Endothelial cell of umbilical vein (primary cell): Measurements from ENCODE around the gene PRKCB. TPM values are rescaled to one million over a fixed set of nuclear protein-coding genes. Genes with fewer than 3 reads are reported as not detected.

Source experiments
- BruUV-seq: library from RNA; stranded (reverse); fragments of 400-500 nt; replicated peaks from 2 replicates; lab custom pipeline; 2021; lab: Mats Ljungman, UMichigan
- CTCF ChIA-PET: fragments of 300-600, 350-600 bp; sonication (Branson Sonifier 250); formaldehyde crosslinking; loops from one replicate; lab custom pipeline; 2021; ENCODE audit warnings: antibody characterized with exemption, inconsistent platforms; lab: Charles Lee
- POLR2A ChIA-PET: fragments of 300-600, 350-600 bp; sonication (Branson Sonifier 250); formaldehyde crosslinking; loops from one replicate; lab custom pipeline; 2021; ENCODE audit warnings: antibody characterized with exemption, inconsistent platforms; lab: Charles Lee
- DNase-seq: peaks from one replicate; pipeline ENCODE4 v3.0.0-alpha.2; 2011; ENCODE audit warnings: low read depth, low spot score
- FAIRE-seq: peaks from 2 replicates; lab custom pipeline; 2011; peaks lifted over from hg19 to GRCh38; lab: Jason Lieb, UNC
- H2AFZ ChIP-seq: 2 replicates; pipeline ENCODE4 v1.6.0; 2012; ENCODE audit warnings: low read depth, low read length, control low read depth, inconsistent platforms
- H3K27ac ChIP-seq: 2 replicates; pipeline ENCODE4 v1.5.1; 2011; ENCODE audit warnings: low read depth, mild to moderate bottlenecking, control low read depth, low read length, moderate library complexity; ENCODE audit not compliant: insufficient read depth
- H3K27me3 ChIP-seq, 2 experiments: 2 replicates each; pipeline versions ENCODE4 v1.6.0 to v1.6.1; 2011; ENCODE audit warnings: low read length in 2 of 2, mixed read lengths in 1 of 2; ENCODE audit not compliant: control insufficient read depth in 2 of 2, insufficient read depth in 2 of 2
- H3K36me3 ChIP-seq, 2 experiments: 2 replicates in 1 of 2; 3 replicates in 1 of 2; pipeline ENCODE4 v1.5.1; 2011; ENCODE audit warnings: low read length in 2 of 2, mild to moderate bottlenecking in 1 of 2, moderate library complexity in 1 of 2; ENCODE audit not compliant: control insufficient read depth in 2 of 2, insufficient read depth in 2 of 2; ENCODE audit errors: extremely low read depth in 1 of 2
- H3K4me1 ChIP-seq: 3 replicates; pipeline ENCODE4 v1.5.1; 2011; ENCODE audit warnings: mild to moderate bottlenecking, low read length; ENCODE audit not compliant: control insufficient read depth, insufficient read depth; ENCODE audit errors: extremely low read depth
- H3K4me2 ChIP-seq: 2 replicates; pipeline ENCODE4 v1.6.1; 2011; ENCODE audit warnings: low read length, control low read depth, mixed read lengths; ENCODE audit not compliant: insufficient read depth
- H3K4me3 ChIP-seq, 3 experiments: fragments of 200-600 bp in 1 of 3; sonication (generic), shearing (Covaris generic) in 1 of 3; replicated peaks in 1 of 3; 2 replicates each; pipeline ENCODE4 v1.5.1; 2011 to 2016; ENCODE audit warnings: control low read depth in 3 of 3, low read length in 3 of 3, mild to moderate bottlenecking in 2 of 3, inconsistent platforms in 1 of 3, low read depth in 1 of 3, moderate library complexity in 1 of 3; ENCODE audit not compliant: insufficient read depth in 1 of 3
- H3K79me2 ChIP-seq: 2 replicates; pipeline ENCODE4 v1.6.0; 2012; ENCODE audit warnings: low read length, inconsistent platforms; ENCODE audit not compliant: control insufficient read depth, insufficient read depth
- H3K9ac ChIP-seq: replicated peaks from 2 replicates; pipeline ENCODE3; 2011; ENCODE audit warnings: low read length, control low read depth; ENCODE audit not compliant: insufficient read depth; ENCODE audit errors: extremely low read depth
- H3K9me1 ChIP-seq: replicated peaks from 3 replicates; pipeline ENCODE4 v1.6.0; 2011; ENCODE audit warnings: mild to moderate bottlenecking, low read length; ENCODE audit not compliant: control insufficient read depth, insufficient read depth; ENCODE audit errors: extremely low read depth
- H3K9me3 ChIP-seq: replicated peaks from 2 replicates; pipeline ENCODE4 v1.5.1; 2012; ENCODE audit warnings: low read length, inconsistent platforms; ENCODE audit not compliant: control insufficient read depth, insufficient read depth
- H4K20me1 ChIP-seq: replicated peaks from 2 replicates; pipeline ENCODE3; 2011; ENCODE audit warnings: mild to moderate bottlenecking, low read length; ENCODE audit not compliant: control insufficient read depth, insufficient read depth; ENCODE audit errors: extremely low read depth
- EZH2 ChIP-seq: IDR thresholded peaks from 2 replicates; pipeline ENCODE4 v1.6.1; 2012; ENCODE audit warnings: borderline replicate concordance, low read depth, mild to moderate bottlenecking, moderate library complexity, low read length, inconsistent platforms; ENCODE audit not compliant: severe bottlenecking
- FOS ChIP-seq: IDR thresholded peaks from 2 replicates; pipeline ENCODE4 v1.6.1; 2011; ENCODE audit warnings: mild to moderate bottlenecking, low read length, moderate library complexity, borderline replicate concordance; ENCODE audit not compliant: insufficient read depth
- GATA2 ChIP-seq: IDR thresholded peaks from 2 replicates; pipeline ENCODE4 v1.7.0; 2011; ENCODE audit warnings: low read depth, mild to moderate bottlenecking, moderate library complexity, mixed read lengths, low read length; ENCODE audit not compliant: insufficient read length, insufficient read depth
- JUN ChIP-seq: IDR thresholded peaks from 2 replicates; pipeline ENCODE4 v1.6.1; 2011; ENCODE audit warnings: borderline replicate concordance, low read depth; ENCODE audit not compliant: insufficient read length, insufficient read depth
- MYC ChIP-seq: IDR thresholded peaks from one replicate; pipeline ENCODE4 v1.6.1; 2011; ENCODE audit warnings: mild to moderate bottlenecking, low read depth, low read length
- POLR2A ChIP-seq: IDR thresholded peaks from 2 replicates; pipeline ENCODE4 v1.6.1; 2012; ENCODE audit warnings: low read depth, mild to moderate bottlenecking, control low read depth, low read length
- POLR2AphosphoS5 ChIP-seq: IDR thresholded peaks from 2 replicates; pipeline ENCODE4 v1.6.1; 2012; ENCODE audit warnings: low read depth, mild to moderate bottlenecking, control low read depth, low read length, moderate library complexity; ENCODE audit not compliant: insufficient read depth
- dilution Hi-C: fragments of 300-500 bp; cut with MboI; formaldehyde crosslinking; loops from one replicate; pipeline ENCODE4 v1.15.0; 2019; ENCODE audit warnings: low sequenced_read_pairs; ENCODE audit not compliant: extremely low pct_ligation_motif_present
- intact Hi-C: fragments of 100-400 bp; cut with micrococcal nuclease; formaldehyde crosslinking; loops from one replicate; pipeline ENCODE4 v1.10.0; 2022
- polyA plus RNA-seq, 4 experiments: library from polyadenylated mRNA; depleted of rRNA in 3 of 4; stranded (reverse) in 3 of 4; unstranded in 1 of 4; fragments of >200 nt; gene quantifications; 2 replicates each; pipeline versions ENCODE4 v1.2.1 to v1.2.3, GENCODE V29; 2011 to 2012; ENCODE audit warnings: missing spikeins in 1 of 4
- total RNA-seq: library from RNA; stranded (reverse); gene quantifications from 2 replicates; pipeline ENCODE4 v1.2.3, GENCODE V29; 2021
- TF ChIP-seq, protein P1 (sequence below), 2 donors: IDR thresholded peaks; 1 replicate in 1 of 2; 2 replicates in 1 of 2; pipeline ENCODE4 v1.5.1; 2011; ENCODE audit warnings: low read length in 2 of 2, mild to moderate bottlenecking in 2 of 2, moderate library complexity in 2 of 2, control low read depth in 1 of 2, inconsistent platforms in 1 of 2, low read depth in 1 of 2; ENCODE audit not compliant: insufficient read depth in 1 of 2; ENCODE audit errors: extremely low read depth in 1 of 2
- TF ChIP-seq, protein P2 (sequence below): IDR thresholded peaks from 2 replicates; pipeline ENCODE4 v1.6.1; 2011; ENCODE audit not compliant: insufficient read depth, insufficient read length

Gene PRKCB
- total and polyA plus RNA-seq, 2 donors (not counting 3 experiments of a cell fraction or from before 2014, with no cell fraction given) = 0.01 TPM; not detected in 1

DNA sequence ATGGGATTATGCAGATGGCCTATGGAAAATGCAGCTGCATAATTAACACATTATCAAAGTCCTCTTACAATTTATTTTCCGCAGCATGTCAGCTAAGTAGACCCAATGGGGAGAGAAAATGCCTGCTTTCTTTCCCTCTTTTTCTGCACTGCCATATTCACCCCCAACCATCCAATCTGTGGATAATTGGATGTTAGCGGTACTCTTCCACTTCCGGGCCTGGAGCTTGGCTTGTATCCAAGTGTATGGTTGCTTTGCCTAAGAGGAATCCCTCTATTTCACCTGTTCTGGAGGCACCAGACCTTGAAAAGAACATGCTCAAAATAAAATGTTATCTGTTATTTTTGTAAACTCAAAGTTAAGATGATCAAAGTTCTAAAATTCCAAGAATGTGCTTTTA lies 379.2 kb downstream of the PRKCB start:
- dilution Hi-C loops (no loop called here), intact Hi-C loops (no loop called here)
- CTCF ChIA-PET = interaction anchor here (1.6 kb wide), 1 partner anchor 38 kb away, joined by 6 read pairs; no protein-coding TSS in a partner anchor
- no peak overlapping the region for H3K4me2 ChIP-seq
- POLR2A ChIA-PET = no interaction called here
- FAIRE-seq = no peak
- H3K27me3 ChIP-seq = no peaks in the 10 kb centered on the region
- H3K4me3 ChIP-seq = no peak overlapping the region
- H3K4me1 ChIP-seq = no peaks in the 10 kb centered on the region
- TF ChIP-seq POLR2A (no peak), MYC (no peak)
- H3K79me2 ChIP-seq = no peaks in the 10 kb centered on the region
- H3K9me3 ChIP-seq = no peaks in the 10 kb centered on the region
- H3K9me1 ChIP-seq = no peaks in the 10 kb centered on the region
- H3K27ac ChIP-seq = no peak overlapping the region
- BruUV-seq = no TSS peak
- no peaks in the 10 kb centered on the region for H3K36me3 ChIP-seq
- H3K9ac ChIP-seq = no peak overlapping the region
- no peaks in the 10 kb centered on the region for H4K20me1 ChIP-seq
- H2AFZ ChIP-seq = no peak overlapping the region
- DNase-seq = no peak

DNA sequence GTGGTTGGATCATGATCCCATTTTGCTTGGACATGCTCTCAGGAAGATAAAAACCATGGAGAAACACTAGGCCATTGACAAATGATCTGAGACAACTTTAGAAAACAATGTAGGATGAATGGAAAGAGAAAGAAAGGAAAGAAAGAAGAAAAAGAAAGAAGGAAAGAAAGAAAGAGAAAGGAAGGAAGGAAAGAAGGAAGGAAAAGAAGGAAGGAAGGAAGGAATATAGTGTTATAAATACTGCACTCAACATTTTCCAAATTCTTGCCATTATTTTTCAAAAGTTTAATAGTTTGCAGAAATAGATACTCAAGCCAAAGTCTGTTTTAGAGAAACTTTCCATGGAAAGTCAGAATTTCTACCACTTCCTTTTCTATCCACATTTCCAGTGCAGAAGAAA lies 381.2 kb downstream of the PRKCB start:
- POLR2A ChIA-PET = no interaction called here
- Histone ChIP-seq H3K36me3 (no peaks in the 10 kb centered on the region), H3K27me3 (no peaks in the 10 kb centered on the region), H3K4me2 (no peak overlapping the region), H3K4me3 (no peak overlapping the region), H3K9me3 (no peaks in the 10 kb centered on the region), H3K9me1 (no peaks in the 10 kb centered on the region), H3K27ac (no peak overlapping the region), H4K20me1 (no peaks in the 10 kb centered on the region), H3K9ac (no peak overlapping the region), H3K79me2 (no peaks in the 10 kb centered on the region), H2AFZ (no peak overlapping the region), H3K4me1 (no peaks in the 10 kb centered on the region)
- FAIRE-seq = no peak
- no peak for TF ChIP-seq MYC
- no peak for TF ChIP-seq FOS
- no peak for TF ChIP-seq JUN
- TF ChIP-seq POLR2A = no peak
- no peak for TF ChIP-seq POLR2AphosphoS5
- TF ChIP-seq, protein P1, sequence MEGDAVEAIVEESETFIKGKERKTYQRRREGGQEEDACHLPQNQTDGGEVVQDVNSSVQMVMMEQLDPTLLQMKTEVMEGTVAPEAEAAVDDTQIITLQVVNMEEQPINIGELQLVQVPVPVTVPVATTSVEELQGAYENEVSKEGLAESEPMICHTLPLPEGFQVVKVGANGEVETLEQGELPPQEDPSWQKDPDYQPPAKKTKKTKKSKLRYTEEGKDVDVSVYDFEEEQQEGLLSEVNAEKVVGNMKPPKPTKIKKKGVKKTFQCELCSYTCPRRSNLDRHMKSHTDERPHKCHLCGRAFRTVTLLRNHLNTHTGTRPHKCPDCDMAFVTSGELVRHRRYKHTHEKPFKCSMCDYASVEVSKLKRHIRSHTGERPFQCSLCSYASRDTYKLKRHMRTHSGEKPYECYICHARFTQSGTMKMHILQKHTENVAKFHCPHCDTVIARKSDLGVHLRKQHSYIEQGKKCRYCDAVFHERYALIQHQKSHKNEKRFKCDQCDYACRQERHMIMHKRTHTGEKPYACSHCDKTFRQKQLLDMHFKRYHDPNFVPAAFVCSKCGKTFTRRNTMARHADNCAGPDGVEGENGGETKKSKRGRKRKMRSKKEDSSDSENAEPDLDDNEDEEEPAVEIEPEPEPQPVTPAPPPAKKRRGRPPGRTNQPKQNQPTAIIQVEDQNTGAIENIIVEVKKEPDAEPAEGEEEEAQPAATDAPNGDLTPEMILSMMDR (IDR thresholded peaks at IDR 0.05; ENCODE audit: extremely low read depth in 1 of 2, insufficient read depth in 1 of 2, low read depth in 1 of 2, low read length in 2 of 2) = no peak
- TF ChIP-seq, protein P2, sequence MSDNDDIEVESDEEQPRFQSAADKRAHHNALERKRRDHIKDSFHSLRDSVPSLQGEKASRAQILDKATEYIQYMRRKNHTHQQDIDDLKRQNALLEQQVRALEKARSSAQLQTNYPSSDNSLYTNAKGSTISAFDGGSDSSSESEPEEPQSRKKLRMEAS = no peak
- TF ChIP-seq EZH2 = no peak
- TF ChIP-seq GATA2 = no peak
- CTCF ChIA-PET = interaction anchor here (0.5 to 1.8 kb wide), 2 partner anchors 146 to 268 kb away, joined by 3 to 6 read pairs; no protein-coding TSS in a partner anchor
- no peak for DNase-seq
- no TSS peak for BruUV-seq
- intact Hi-C loops (no loop called here), dilution Hi-C loops (no loop called here)
